HepG2 (cell line): ENCODE measurements around the gene ANO9. TPM values are rescaled to one million over a fixed set of nuclear protein-coding genes. Genes with fewer than 3 reads are reported as not detected.

ENCODE experiments used
- BCL3 ChIP-seq: sonication (generic); formaldehyde crosslinking; IDR thresholded peaks from 2 replicates; pipeline ENCODE4 v1.5.1; 2020; ENCODE audit warnings: mild to moderate bottlenecking, missing genetic modification reagents, moderate library complexity
- CREM ChIP-seq, 2 experiments: sonication (generic) in 1 of 2; formaldehyde crosslinking in 1 of 2; IDR thresholded peaks; 2 replicates each; pipeline versions ENCODE4 v1.4.0 to v1.6.1; 2016 to 2020; ENCODE audit warnings: antibody characterized with exemption in 1 of 2, mild to moderate bottlenecking in 1 of 2, missing genetic modification reagents in 1 of 2
- DNMT3B ChIP-seq: conservative IDR thresholded peaks from 2 replicates; pipeline ENCODE4 v1.6.1; 2016; ENCODE audit warnings: missing biosample characterization, control low read depth
- GRHL1 ChIP-seq: sonication (generic); formaldehyde crosslinking; conservative IDR thresholded peaks from 2 replicates; pipeline ENCODE4 v1.8.0; 2022; ENCODE audit warnings: missing genetic modification reagents
- IRF9 ChIP-seq: sonication (generic); formaldehyde crosslinking; IDR thresholded peaks from 2 replicates; pipeline ENCODE4 v1.8.0; 2022; ENCODE audit warnings: missing genetic modification reagents, mild to moderate bottlenecking, borderline replicate concordance
- KAT2B ChIP-seq: fragments of 150-350 bp; IDR thresholded peaks from 2 replicates; pipeline ENCODE4 v1.6.1; 2014; ENCODE audit warnings: low read depth, low read length, borderline replicate concordance
- KLF11 ChIP-seq: IDR thresholded peaks from 2 replicates; pipeline ENCODE4 v1.6.1; 2016; ENCODE audit warnings: missing compliant biosample characterization
- NPAS2 ChIP-seq: sonication (generic); formaldehyde crosslinking; IDR thresholded peaks from 2 replicates; pipeline ENCODE4 v1.8.0; 2022; ENCODE audit warnings: mild to moderate bottlenecking, missing genetic modification reagents, borderline replicate concordance
- SAP130 ChIP-seq: IDR thresholded peaks from 2 replicates; pipeline ENCODE4 v1.6.1; 2016; ENCODE audit warnings: low read depth
- THAP11 ChIP-seq: IDR thresholded peaks from 2 replicates; pipeline ENCODE4 v1.6.1; 2016; ENCODE audit warnings: missing biosample characterization, missing genetic modification reagents
- ZGPAT ChIP-seq: IDR thresholded peaks from 2 replicates; pipeline ENCODE4 v1.6.1; 2016; ENCODE audit warnings: mild to moderate bottlenecking
- ZMAT5 ChIP-seq: sonication (generic); formaldehyde crosslinking; IDR thresholded peaks from 2 replicates; pipeline ENCODE4 v1.5.0; 2020; ENCODE audit warnings: mild to moderate bottlenecking, low read depth, missing genetic modification reagents, borderline replicate concordance
- ZNF17 ChIP-seq: sonication (generic); formaldehyde crosslinking; IDR thresholded peaks from 2 replicates; pipeline ENCODE4 v1.5.0; 2020; ENCODE audit warnings: mild to moderate bottlenecking, missing genetic modification reagents
- ZNF180 ChIP-seq: sonication (generic); formaldehyde crosslinking; IDR thresholded peaks from 2 replicates; pipeline ENCODE4 v1.4.0; 2020; ENCODE audit warnings: low read depth, missing genetic modification reagents, borderline replicate concordance
- ZNF362 ChIP-seq: sonication (generic); formaldehyde crosslinking; IDR thresholded peaks from 2 replicates; pipeline ENCODE4 v1.4.0; 2020; ENCODE audit warnings: missing genetic modification reagents, mild to moderate bottlenecking, borderline replicate concordance
- ZNF431 ChIP-seq: sonication (generic); formaldehyde crosslinking; IDR thresholded peaks from 2 replicates; pipeline ENCODE4 v1.9.0; 2022; ENCODE audit warnings: missing genetic modification reagents, low read depth, mild to moderate bottlenecking, borderline replicate concordance
- ZNF704 ChIP-seq: sonication (generic); formaldehyde crosslinking; IDR thresholded peaks from 2 replicates; pipeline ENCODE4 v1.8.1; 2023; ENCODE audit warnings: mild to moderate bottlenecking, inconsistent platforms, moderate library complexity, missing genetic modification reagents, borderline replicate concordance
- polyA plus RNA-seq, 8 experiments: library from polyadenylated mRNA; depleted of rRNA in 3 of 8; stranded (reverse) in 7 of 8; unstranded in 1 of 8; fragments of >200 nt; fragmentation: Illumina TruSeq in 4 of 8; extraction: Trizol in 4 of 8; gene quantifications; 2 replicates each; pipeline versions ENCODE4 v1.2.1 to v1.2.3, GENCODE V29; 2011 to 2016; ENCODE audit warnings: low read depth in 4 of 8, missing spikeins in 1 of 8, mixed read lengths in 1 of 8; ENCODE audit not compliant: insufficient read depth in 1 of 8
- total RNA-seq, 5 experiments: library from RNA; depleted of rRNA; stranded (reverse); fragments of >200 nt; fragmentation: Illumina TruSeq; extraction: Trizol; gene quantifications; 2 replicates each; pipeline ENCODE4 v1.2.3, GENCODE V29; 2016; ENCODE audit warnings: low read depth in 1 of 5

Gene ANO9
- total and polyA plus RNA-seq, 2 of the 13 experiments (the other 11 are each of a cell fraction or from before 2014, with no cell fraction given), result 8.9 to 14.3 TPM

GRCh38 chr11:394034-394857 is 47.6 kb downstream of the ANO9 start, which contains the start of gene PKP3 (continued):
- no peak for TF ChIP-seq IRF9 (CRISPR knock-in tag)
- TF ChIP-seq ZGPAT (CRISPR knock-in tag), result no peak; the same call in 1 of the 2 replicates
- TF ChIP-seq ZMAT5 (CRISPR knock-in tag), result no peak
- TF ChIP-seq ZNF431, result no peak
- no peak for TF ChIP-seq ZNF704 (CRISPR knock-in tag)
- TF ChIP-seq KAT2B, result no peak
- no peak; the same call in 1 of the 2 replicates for TF ChIP-seq BCL3
- no peak for TF ChIP-seq NPAS2 (CRISPR knock-in tag)
- TF ChIP-seq SAP130 (CRISPR knock-in tag), result peak; percentile 77
- TF ChIP-seq CREM (IDR thresholded peaks at IDR 0.05), result no peak
- TF ChIP-seq CREM (CRISPR knock-in tag; IDR thresholded peaks at IDR 0.05), result no peak
- no peak for TF ChIP-seq KLF11
- no peak for TF ChIP-seq GRHL1 (CRISPR knock-in tag)
- no peak for TF ChIP-seq ZNF362 (CRISPR knock-in tag)
- no peak for TF ChIP-seq ZNF180 (CRISPR knock-in tag)
- TF ChIP-seq THAP11 (CRISPR knock-in tag), result no peak
- no peak for TF ChIP-seq ZNF17 (CRISPR knock-in tag)
- TF ChIP-seq DNMT3B, result no peak
